ENCODE data around the gene YIPF5. TPM values are rescaled to one million over a fixed set of nuclear protein-coding genes. Genes with fewer than 3 reads are reported as not detected.

YIPF5 gene
- total and polyA plus RNA-seq, 2 of the 4 experiments (the other 2 are of a cell fraction), result 64.4 to 172 TPM

DNA sequence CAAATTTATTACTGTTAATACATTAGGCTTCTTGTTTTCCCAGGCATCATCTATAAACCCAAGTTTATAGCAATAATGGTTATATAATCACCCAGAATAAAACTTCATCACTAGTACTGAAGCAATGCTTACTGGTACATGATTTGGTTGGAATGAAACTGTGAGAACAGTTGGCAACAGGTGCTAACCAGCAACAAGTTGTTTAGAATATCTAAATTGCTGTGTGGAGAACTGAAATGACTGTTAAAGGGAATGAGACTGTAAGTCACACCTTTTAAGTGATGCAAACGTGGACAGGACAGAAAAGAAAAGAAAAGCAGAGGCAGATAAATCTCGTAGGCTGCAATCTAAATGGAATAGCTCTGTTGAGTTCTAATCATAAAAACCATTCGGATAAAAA lies 2.5 kb downstream of the YIPF5 start:
- no peak overlapping the region for H3K56ac ChIP-seq (ENCODE audit: extremely low read depth, insufficient read depth, low read length)
- no peak for ATAC-seq (ENCODE audit: low read depth)
- no peaks in the 10 kb centered on the region for H3K9me3 ChIP-seq (ENCODE audit: control insufficient read depth, insufficient read depth, low read length)
- BruUV-seq (replicated peaks), result no TSS peak
- H3K14ac ChIP-seq (replicated peaks; ENCODE audit: low read depth, low read length), result no peak overlapping the region
- H3K27ac ChIP-seq (ENCODE audit: insufficient read depth, low read length), result no peak overlapping the region
- WGBS, 2 experiments (ENCODE audit: extremely low coverage in 2 of 2, insufficient read length in 1 of 2), result 100% methylated on average over 1 of the region's 3 CpGs; no CpG with 5 or more reads in 1 of the 2 experiments
- no peak overlapping the region for H3K4ac ChIP-seq (ENCODE audit: low read depth, low read length)
- POLR2A ChIA-PET (ENCODE audit: unreplicated experiment), result no interaction called here
- H2AK5ac ChIP-seq (ENCODE audit: low read depth, low read length), result no peak overlapping the region
- no peak overlapping the region for H4K91ac ChIP-seq (ENCODE audit: insufficient read depth, low read depth, low read length)
- 0 out of 2 replicates have a peak overlapping the region, but pooled peaks have one; percentile 24 for H3K23ac ChIP-seq (ENCODE audit: low read depth, low read length)
- no peak overlapping the region for H3K9ac ChIP-seq (ENCODE audit: low read depth, low read length)
- H2AFZ ChIP-seq (replicated peaks; ENCODE audit: low read length, poor library complexity), result no peak overlapping the region
- H4K8ac ChIP-seq (ENCODE audit: low read depth in 2 of 2, low read length in 2 of 2), result no peak overlapping the region
- H2BK5ac ChIP-seq (ENCODE audit: low read depth, low read length, poor library complexity, severe bottlenecking), result no peak overlapping the region
- peaks cover 11 to 39% of the 10 kb centered on the region in 2 experiments; a peak in 3 of 4 replicates for H3K79me1 ChIP-seq (ENCODE audit: low read depth in 1 of 2, low read length in 2 of 2)
- no peak overlapping the region for H3K4me3 ChIP-seq (ENCODE audit: insufficient read depth, low read depth, low read length)
- H2BK20ac ChIP-seq (ENCODE audit: low read depth, low read length), result no peak overlapping the region
- no peak for DNase-seq
- H3K36me3 ChIP-seq (ENCODE audit: control insufficient read depth, insufficient read depth, low read length), result peaks cover 14% of the 10 kb centered on the region
- H2BK15ac ChIP-seq (ENCODE audit: low read depth, low read length), result no peak overlapping the region
- no peak overlapping the region; the same call in 1 of the 2 replicates for H3K4me2 ChIP-seq (ENCODE audit: low read depth, low read length)
- H3K18ac ChIP-seq (ENCODE audit: low read depth, low read length), result no peak overlapping the region
- dilution Hi-C loops (cut with HindIII; ENCODE audit: low sequenced_read_pairs, unreplicated experiment) (no loop called here), intact Hi-C loops (cut with micrococcal nuclease) (loop anchor here (10.0 kb wide), 1 partner anchor 1013 kb away; no protein-coding TSS in a partner anchor), in situ Hi-C loops (cut with MboI; ENCODE audit: low sequenced_read_pairs) (loop anchor here (25.0 kb wide), 1 partner anchor 1256 kb away; no protein-coding TSS in a partner anchor)
- H4K5ac ChIP-seq (ENCODE audit: low read depth, low read length), result no peak overlapping the region
- no peak overlapping the region for H2BK120ac ChIP-seq (ENCODE audit: low read depth, low read length)
- H3K4me1 ChIP-seq (ENCODE audit: control insufficient read depth, insufficient read depth, low read length), result peaks cover 1% of the 10 kb centered on the region; the same call in 1 of the 2 replicates
- CTCF ChIA-PET, result no interaction called here
- TF ChIP-seq BHLHE40 (IDR thresholded peaks at IDR 0.05; ENCODE audit: low read depth, low read length) (no peak), FOS (IDR thresholded peaks at IDR 0.05; ENCODE audit: low read depth, low read length) (no peak), POLR2A (IDR thresholded peaks at IDR 0.05; ENCODE audit: low read depth, low read length) (no peak), MAFK (IDR thresholded peaks at IDR 0.05; ENCODE audit: low read depth, low read length) (no peak), CEBPB (IDR thresholded peaks at IDR 0.05; ENCODE audit: low read depth, low read length) (no peak)
- TF ChIP-seq, protein P1, sequence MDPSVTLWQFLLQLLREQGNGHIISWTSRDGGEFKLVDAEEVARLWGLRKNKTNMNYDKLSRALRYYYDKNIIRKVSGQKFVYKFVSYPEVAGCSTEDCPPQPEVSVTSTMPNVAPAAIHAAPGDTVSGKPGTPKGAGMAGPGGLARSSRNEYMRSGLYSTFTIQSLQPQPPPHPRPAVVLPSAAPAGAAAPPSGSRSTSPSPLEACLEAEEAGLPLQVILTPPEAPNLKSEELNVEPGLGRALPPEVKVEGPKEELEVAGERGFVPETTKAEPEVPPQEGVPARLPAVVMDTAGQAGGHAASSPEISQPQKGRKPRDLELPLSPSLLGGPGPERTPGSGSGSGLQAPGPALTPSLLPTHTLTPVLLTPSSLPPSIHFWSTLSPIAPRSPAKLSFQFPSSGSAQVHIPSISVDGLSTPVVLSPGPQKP (IDR thresholded peaks at IDR 0.05; ENCODE audit: borderline replicate concordance, low read depth, low read length), result no peak
- no peaks in the 10 kb centered on the region for H4K20me1 ChIP-seq (ENCODE audit: insufficient read depth, low read length)
- no peaks in the 10 kb centered on the region for H3K27me3 ChIP-seq (ENCODE audit: control insufficient read depth, insufficient read depth, low read length)
- no peak overlapping the region for H2AK9ac ChIP-seq (replicated peaks; ENCODE audit: low read depth, low read length, poor library complexity)
- no peaks in the 10 kb centered on the region; the same call in 1 of the 2 replicates for H3K9me1 ChIP-seq (ENCODE audit: insufficient read depth, low read length)

Measured in IMR-90 (cell line).